Measurements from ENCODE around the gene UCP3.

Gene UCP3

DNA sequence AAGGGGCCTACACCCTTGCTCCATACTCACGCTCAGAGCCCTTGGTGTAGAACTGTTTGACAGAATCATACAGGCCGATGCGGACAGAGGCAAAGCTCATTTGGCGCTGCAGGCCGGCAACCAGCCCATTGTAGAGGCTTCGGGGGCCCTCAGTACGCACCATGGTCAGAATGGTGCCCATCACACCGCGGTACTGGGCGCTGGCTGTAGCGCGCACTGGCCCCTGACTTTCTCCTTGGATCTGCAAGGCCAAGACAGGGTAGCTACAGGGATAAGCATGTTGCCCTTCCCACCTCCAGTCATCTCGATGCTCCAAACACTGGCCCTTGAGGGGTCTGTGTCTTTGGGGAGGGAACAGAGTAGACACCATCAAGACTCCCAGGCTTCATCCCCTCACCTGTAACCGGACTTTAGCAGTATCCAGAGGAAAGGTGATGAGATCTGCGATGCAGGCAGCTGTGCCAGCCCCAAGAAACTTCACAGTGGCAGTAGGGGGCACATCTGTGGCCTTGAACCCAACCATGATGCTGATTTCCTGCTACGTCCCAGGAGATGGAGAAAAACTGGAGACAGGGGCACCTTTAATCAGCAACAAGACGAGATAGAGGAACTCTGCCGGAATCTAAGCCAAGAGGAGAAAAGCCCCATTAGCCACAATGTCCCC is 30.9 kb downstream of the UCP3 start:
- DNase-seq (ENCODE audit: low spot score), result no peak

DNA sequence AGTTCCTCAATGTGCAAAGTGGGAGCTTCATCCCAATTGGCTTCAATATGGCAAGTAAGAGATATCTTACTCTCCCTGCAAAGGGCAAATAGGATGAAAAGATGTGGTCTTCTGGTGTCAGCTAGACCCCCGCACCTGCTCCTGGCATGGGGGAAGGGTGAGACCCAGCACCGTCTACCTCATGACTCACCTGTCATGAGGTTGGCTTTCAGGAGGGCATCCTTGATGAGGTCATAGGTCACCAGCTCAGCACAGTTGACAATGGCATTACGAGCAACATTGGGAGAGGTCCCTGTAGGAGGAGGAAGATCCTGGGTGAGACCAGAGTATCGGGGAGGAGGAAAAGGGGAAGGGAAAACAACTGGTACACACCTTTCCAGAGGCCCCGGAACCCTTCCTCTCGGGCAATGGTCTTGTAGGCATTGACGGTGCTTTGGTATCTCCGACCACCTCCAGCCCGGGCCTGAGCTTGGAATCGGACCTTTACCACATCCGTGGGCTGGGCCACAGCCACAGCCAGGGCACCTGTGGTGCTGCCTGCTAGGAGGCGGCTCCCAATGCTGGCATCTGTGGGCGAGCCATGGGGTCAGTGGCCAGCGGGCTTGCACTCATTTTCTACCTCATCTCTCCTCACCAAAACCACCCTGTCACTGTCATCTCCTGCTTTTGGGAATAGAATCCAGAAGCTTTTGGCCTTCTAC is 32.3 kb downstream of the UCP3 start:
- DNase-seq (ENCODE audit: low spot score), result peak; percentile 24

DNA sequence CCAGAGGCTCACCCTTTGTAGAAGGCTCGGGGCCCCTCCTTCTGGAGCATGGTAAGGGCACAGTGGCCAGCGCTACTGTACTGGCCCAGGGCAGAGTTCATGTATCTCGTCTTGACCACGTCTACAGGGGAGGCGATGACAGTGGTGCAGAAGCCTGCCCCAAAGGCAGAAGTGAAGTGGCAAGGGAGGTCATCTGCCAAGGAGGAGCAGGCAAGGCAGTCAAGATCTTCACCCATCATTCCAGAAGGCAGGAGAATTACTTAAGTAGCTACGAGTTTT is 33.5 kb downstream of the UCP3 start:
- no peak for DNase-seq (ENCODE audit: low spot score)

DNA sequence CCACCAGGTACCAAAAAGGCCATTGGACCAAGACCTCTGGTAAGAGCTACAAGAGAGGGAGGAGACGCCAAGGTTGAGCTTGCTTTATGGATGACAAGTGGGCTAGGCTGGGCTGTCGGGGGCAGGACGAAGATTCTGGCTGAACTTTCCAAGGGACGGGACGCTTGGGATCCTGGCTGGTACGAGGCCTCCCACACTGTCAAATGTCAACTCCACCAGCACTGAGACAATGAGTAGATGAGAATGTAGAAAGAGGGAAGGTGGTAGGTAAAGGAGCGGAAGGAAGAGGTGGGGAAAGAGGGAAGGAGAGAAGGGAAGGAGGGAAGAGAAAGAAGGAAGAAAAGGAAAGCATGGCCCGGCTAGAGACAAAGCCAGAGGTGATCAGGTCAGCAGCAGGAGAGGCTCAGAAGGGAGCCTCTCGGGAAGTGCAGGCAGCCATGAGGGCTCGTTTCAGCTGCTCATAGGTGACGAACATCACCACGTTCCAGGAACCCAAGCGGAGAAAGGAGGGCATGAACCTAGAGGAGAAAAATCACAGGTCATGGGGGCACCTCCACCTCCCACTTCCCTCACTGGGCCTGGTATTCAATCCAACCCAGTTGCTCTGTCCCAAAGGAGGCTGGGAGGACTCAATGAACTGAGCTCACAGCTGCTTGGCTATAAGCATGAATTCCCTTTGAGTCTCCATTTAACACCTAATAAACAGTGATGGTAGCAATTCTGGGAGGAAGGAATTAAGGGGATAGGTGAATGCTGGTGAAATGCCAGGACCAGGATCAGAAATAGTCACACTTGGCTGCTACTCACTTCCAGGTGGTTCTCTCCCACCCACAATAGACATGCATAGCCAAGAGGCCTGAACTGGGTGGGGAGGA is 34.0 kb downstream of the UCP3 start:
- DNase-seq (ENCODE audit: low spot score), result no peak

DNA sequence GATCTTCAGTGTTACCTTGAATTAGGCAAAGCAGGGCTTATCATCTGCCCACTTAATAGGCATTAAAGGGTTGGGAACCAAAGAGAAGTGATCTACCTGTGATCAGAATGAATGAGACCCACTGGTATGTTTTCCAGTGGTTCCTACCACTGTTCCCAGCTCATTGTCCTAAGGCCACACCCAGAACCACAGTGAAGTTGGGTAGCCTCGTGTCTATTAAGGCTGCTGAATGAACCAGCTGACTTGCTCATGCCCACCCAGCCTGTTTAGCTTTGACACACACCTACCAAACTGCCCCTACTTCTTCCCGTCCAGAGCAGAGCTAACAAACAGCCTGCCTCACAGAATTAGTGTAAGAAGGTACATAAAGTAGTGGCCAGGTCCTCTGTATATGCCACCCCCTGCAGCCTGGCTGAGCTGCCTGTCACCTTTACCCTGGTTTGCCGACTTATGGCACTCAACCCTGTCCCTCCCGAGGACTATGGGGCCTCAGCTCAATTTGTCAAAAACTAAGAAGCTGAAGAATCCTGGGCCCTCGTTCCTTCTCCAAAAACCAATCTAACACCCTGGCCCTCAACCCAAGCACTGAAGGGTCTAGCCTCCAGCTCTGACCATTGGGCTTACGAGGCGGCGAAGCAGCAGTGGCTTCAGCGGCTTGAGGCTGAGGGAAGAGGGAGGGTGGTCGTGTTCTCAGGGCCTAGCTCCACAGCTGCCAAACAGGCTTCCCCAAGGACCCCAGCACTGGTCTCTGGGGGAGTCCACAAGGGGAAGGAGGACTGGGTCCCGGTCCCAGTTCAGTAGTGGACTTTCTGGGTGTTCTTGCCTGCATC is 36.0 kb downstream of the UCP3 start:
- DNase-seq (ENCODE audit: low spot score), result peak; percentile 21

DNA sequence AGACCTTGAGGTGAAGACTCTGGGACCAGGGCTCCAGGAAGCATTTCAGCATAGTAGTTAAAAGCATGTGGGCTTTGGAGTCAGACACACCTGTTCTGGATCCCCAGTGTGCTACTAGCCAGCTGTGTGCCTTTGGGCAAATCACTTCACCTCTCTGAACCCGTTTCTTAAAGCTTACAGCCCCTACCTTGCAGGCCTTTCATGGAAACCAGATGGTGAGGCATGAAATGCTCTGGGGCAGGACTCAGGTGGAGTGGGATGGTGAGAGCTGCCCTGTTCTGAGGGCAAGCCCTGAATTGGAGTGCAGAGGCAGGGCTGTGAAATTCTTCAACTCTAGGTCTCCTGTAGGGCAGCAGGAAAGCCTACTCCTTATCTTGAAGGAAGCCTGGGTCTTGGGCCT is 36.7 kb downstream of the UCP3 start:
- peak; percentile 19 for DNase-seq (ENCODE audit: low spot score)

GRCh38 chr11:73971175-73971719 is 37.6 kb downstream of the UCP3 start:
- DNase-seq (ENCODE audit: low spot score), result peak; percentile 31

DNA sequence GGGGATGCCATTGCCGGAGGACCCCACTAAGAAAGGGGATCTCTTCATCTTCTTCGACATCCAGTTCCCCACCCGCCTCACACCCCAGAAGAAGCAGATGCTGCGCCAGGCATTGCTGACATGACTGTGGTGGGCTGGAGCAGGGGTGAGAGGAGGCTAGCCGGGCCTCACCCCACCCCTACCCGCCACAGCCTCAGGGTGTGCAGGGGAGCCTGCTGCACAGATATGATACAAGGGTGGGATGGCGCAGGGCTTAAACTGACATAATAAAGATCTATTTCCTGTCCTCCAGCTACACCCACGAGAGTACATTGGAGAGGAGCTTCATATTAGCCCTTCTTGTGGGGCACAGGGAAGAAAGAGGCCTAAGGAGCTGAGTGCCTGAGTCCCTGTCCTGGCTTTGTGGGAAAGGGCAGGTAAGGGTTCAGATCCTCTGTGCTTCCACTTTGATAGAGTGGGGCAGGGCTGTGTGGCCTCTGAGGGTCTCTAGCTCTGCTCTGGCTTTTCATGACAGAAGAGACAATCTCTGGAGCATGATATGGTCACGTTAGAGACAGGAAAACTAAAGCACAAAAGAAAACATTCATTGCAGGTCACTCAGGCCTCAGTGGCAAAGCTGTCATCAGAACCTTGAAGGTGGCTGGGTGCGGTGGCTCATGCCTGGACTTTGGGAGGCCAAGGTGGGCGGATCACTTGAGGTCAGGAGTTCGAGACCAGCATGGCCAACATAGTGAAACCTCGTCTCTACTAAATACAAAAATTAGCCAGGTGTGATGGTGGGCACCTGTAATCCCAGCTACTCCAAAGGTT is 38.7 kb downstream of the UCP3 start:
- peak; percentile 65 for DNase-seq (ENCODE audit: low spot score)

GRCh38 chr11:73969091-73969490 is 39.8 kb downstream of the UCP3 start:
- DNase-seq (ENCODE audit: low spot score), result peak; percentile 24

DNA sequence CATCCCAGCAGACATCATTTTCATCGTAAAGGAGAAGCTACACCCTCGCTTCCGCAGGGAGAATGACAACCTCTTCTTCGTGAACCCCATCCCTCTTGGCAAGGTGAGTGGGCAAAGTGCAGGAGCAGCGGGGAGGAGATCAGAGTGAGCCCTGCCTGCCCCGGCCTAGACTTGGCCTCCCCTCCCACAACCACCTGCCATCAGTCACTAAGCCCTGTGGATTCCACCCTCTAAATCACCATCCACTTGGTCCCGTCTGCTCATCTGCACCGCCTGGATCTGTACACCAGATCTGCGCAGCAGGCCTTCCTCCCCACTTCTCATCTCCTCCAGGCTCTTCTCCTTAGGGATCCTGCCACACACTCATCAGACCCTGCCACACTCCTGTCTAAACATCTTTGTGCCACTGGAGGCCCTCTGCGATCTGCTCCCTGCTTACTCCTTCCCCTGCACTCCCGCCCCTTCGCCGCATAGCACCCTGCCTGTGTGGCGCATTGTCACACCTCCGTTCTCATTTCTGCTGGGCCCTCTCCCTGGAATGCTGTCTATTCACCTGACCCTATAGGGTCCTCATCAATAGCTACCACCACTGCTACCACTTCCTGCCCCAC is 40.4 kb downstream of the UCP3 start:
- peak; percentile 25 for DNase-seq (ENCODE audit: low spot score)

GRCh38 chr11:73965764-73966121 is 43.1 kb downstream of the UCP3 start:
- DNase-seq (ENCODE audit: low spot score), result no peak

- DNase-seq (ENCODE audit: low spot score), result no peak
Observed at GRCh38 chr11:73965076-73965763, 43.7 kb downstream of the UCP3 start.

- DNase-seq (ENCODE audit: low spot score), result no peak
Observed at GRCh38 chr11:73963861-73964260, 45.0 kb downstream of the UCP3 start.

DNA sequence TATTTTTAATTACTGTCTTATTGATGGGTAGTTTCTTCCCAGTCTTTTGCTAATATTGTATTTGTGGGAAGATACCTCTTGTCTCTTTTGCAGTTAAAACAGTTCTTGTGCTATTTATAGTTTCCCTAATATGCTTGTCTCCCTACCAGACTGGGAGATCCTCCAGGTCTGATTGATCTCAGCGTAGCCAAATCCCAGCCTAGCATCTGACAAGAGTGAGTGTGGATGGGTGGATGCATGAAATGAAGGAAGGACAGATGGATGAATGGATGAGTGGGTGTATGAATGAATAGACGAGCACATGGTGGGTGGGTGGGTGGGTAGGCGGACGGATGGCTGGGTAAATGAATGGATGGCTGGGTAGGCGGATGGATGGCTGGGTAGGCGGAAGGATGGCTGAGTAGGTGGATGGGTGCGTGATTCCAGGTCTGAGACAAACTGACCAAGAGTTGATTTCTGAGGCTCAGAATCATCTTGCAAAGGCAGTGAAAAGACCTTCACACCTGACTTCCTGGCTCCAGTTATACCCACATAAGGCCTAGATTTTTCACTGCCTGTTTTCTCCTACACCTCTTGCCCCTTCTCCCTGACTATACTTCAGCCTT is 46.7 kb downstream of the UCP3 start:
- DNase-seq (ENCODE audit: low spot score), result no peak

- DNase-seq (ENCODE audit: low spot score), result no peak
Observed at GRCh38 chr11:73961321-73961720, 47.6 kb downstream of the UCP3 start.

- DNase-seq (ENCODE audit: low spot score), result no peak
Observed at GRCh38 chr11:73958521-73959141, 50.3 kb downstream of the UCP3 start.

GRCh38 chr11:73957654-73958361 is 51.1 kb downstream of the UCP3 start:
- DNase-seq (ENCODE audit: low spot score), result no peak

DNA sequence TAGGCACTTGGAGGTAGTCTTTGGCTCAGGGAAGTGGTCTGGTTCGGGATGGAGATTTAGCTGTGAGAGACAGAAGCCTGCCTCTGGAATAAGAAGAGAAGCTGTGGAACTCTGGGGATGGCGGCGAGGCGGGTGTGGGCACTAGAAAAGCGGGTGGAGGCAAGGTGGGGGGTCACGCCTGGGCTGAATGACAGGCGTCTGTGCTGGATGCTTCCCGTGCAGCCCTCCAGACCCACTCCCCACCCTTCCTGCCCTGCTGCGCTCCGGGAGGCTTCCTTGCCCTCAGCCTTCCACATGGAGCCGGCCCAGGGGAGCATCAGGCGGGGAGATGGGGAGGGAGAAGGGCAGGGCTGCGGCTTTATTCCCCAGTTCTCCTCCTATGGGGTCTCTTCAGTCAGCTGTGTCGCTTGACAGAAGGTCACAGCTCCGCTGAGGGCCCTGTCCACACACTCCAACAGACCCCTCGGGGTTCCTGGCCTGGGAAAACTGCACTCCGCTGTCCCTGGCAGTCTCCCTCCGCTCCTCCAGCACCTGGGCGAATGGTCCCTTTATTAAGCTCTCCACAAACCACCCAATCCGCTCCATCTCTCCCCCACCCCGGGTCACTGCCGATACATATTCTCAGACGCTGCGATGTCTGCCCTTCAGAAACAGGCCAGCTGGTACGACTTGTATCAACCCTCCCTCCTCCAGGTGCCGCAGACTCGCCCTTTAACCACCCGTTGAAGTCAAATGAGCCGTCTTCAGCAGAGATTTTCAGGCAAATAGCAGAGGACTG is 51.8 kb downstream of the UCP3 start:
- DNase-seq (ENCODE audit: low spot score), result no peak
